Hepatocyte (in vitro differentiated cells): ENCODE results near the gene ABI3BP. TPM values are rescaled to one million over a fixed set of nuclear protein-coding genes. Genes with fewer than 3 reads are reported as not detected.

Experiments
- DNase-seq: peaks from one replicate; pipeline ENCODE4 v3.0.0-alpha.2; 2016; ENCODE audit warnings: low spot score
- H2AFZ ChIP-seq: fragments of 200-600 bp; sonication (generic); 2 replicates; pipeline ENCODE4 v1.6.0; 2016; ENCODE audit warnings: antibody characterized with exemption, mild to moderate bottlenecking
- H3K27ac ChIP-seq: fragments of 200-600 bp; sonication (generic); 2 replicates; pipeline ENCODE4 v1.5.1; 2016; ENCODE audit warnings: mild to moderate bottlenecking
- H3K27me3 ChIP-seq: fragments of 200-600 bp; sonication (generic); 2 replicates; pipeline ENCODE4 v1.6.1; 2016
- H3K36me3 ChIP-seq: fragments of 200-600 bp; sonication (generic); replicated peaks from 2 replicates; pipeline ENCODE4 v1.5.1; 2016; ENCODE audit warnings: low read depth; ENCODE audit not compliant: insufficient read depth
- H3K4me1 ChIP-seq: fragments of 200-600 bp; sonication (generic); 2 replicates; pipeline ENCODE4 v1.5.1; 2016; ENCODE audit warnings: mild to moderate bottlenecking, moderate library complexity; ENCODE audit not compliant: insufficient read depth
- H3K4me2 ChIP-seq: fragments of 200-600 bp; sonication (generic); 2 replicates; pipeline ENCODE4 v1.6.0; 2016
- H3K4me3 ChIP-seq: fragments of 200-600 bp; sonication (generic); 2 replicates; pipeline ENCODE4 v1.5.1; 2016; ENCODE audit warnings: mild to moderate bottlenecking
- H3K79me2 ChIP-seq: fragments of 200-600 bp; sonication (generic); 2 replicates; pipeline ENCODE4 v1.6.0; 2017; ENCODE audit warnings: mild to moderate bottlenecking
- H3K9me2 ChIP-seq: fragments of 200-600 bp; sonication (generic); replicated peaks from 2 replicates; pipeline ENCODE4 v1.6.0; 2017; ENCODE audit warnings: mild to moderate bottlenecking; ENCODE audit not compliant: insufficient read depth
- H3K9me3 ChIP-seq: fragments of 200-600 bp; sonication (generic); 2 replicates; pipeline ENCODE4 v1.5.1; 2016; ENCODE audit warnings: low read depth, mild to moderate bottlenecking
- H4K20me1 ChIP-seq: fragments of 200-600 bp; sonication (generic); 2 replicates; pipeline ENCODE4 v1.6.0; 2016; ENCODE audit warnings: mild to moderate bottlenecking; ENCODE audit not compliant: insufficient read depth, poor library complexity, severe bottlenecking
- EZH2 ChIP-seq: fragments of 200-600 bp; sonication (generic); IDR thresholded peaks from 2 replicates; pipeline ENCODE4 v1.6.1; 2016; ENCODE audit warnings: antibody characterized with exemption, mild to moderate bottlenecking, borderline replicate concordance
- EZH2phosphoT487 ChIP-seq: fragments of 200-600 bp; sonication (generic); IDR thresholded peaks from one replicate; pipeline ENCODE4 v1.6.1; 2018; ENCODE audit warnings: antibody characterized with exemption, mild to moderate bottlenecking, low read depth, moderate library complexity; ENCODE audit not compliant: unreplicated experiment, severe bottlenecking
- WGBS: methylation state at CpG from one replicate; pipeline ENCODE4 v1.1.6; 2016; ENCODE audit warnings: low lambda C conversion rate; ENCODE audit errors: missing lambda C conversion rate; 5-methylcytosine and 5-hydroxymethylcytosine counted together
- polyA plus RNA-seq: library from polyadenylated mRNA; unstranded; fragments of >200 nt; fragmentation: Nextera tagmentation; extraction: Ambion mirVana; gene quantifications from 2 replicates; pipeline ENCODE4 v1.2.1, GENCODE V29; 2016
- total RNA-seq: library from RNA; depleted of rRNA; stranded (reverse); fragments of >200 nt; gene quantifications from 2 replicates; pipeline ENCODE4 v1.2.3, GENCODE V29; 2014
- TF ChIP-seq, protein P1 (sequence below): fragments of 200-600 bp; sonication (generic); IDR thresholded peaks from 2 replicates; pipeline ENCODE4 v1.5.1; 2016; ENCODE audit warnings: antibody characterized with exemption, mild to moderate bottlenecking; ENCODE audit not compliant: poor library complexity

ABI3BP gene
- total and polyA plus RNA-seq, 2 experiments from 2014 or later = 10.4 to 18.6 TPM

DNA sequence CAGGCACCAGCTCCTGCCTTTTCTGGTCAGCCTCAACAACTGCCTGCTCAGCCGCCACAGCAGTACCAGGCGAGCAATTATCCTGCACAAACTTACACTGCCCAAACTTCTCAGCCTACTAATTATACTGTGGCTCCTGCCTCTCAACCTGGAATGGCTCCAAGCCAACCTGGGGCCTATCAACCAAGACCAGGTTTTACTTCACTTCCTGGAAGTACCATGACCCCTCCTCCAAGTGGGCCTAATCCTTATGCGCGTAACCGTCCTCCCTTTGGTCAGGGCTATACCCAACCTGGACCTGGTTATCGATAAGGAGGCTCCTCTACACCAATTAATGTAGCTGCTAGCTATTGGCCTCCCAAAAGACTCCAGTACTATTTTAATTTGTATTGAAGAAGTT, 245.0 kb downstream of the ABI3BP start:
- no peak for TF ChIP-seq EZH2
- TF ChIP-seq, protein P1, sequence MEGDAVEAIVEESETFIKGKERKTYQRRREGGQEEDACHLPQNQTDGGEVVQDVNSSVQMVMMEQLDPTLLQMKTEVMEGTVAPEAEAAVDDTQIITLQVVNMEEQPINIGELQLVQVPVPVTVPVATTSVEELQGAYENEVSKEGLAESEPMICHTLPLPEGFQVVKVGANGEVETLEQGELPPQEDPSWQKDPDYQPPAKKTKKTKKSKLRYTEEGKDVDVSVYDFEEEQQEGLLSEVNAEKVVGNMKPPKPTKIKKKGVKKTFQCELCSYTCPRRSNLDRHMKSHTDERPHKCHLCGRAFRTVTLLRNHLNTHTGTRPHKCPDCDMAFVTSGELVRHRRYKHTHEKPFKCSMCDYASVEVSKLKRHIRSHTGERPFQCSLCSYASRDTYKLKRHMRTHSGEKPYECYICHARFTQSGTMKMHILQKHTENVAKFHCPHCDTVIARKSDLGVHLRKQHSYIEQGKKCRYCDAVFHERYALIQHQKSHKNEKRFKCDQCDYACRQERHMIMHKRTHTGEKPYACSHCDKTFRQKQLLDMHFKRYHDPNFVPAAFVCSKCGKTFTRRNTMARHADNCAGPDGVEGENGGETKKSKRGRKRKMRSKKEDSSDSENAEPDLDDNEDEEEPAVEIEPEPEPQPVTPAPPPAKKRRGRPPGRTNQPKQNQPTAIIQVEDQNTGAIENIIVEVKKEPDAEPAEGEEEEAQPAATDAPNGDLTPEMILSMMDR = no peak
- no peak for TF ChIP-seq EZH2phosphoT487
- no peaks in the 10 kb centered on the region for H3K4me1 ChIP-seq
- no peak overlapping the region for H3K27ac ChIP-seq
- H4K20me1 ChIP-seq = no peaks in the 10 kb centered on the region
- H3K4me3 ChIP-seq = no peak overlapping the region
- no peaks in the 10 kb centered on the region for H3K9me2 ChIP-seq
- DNase-seq = no peak
- no peaks in the 10 kb centered on the region for H3K9me3 ChIP-seq
- no peak overlapping the region for H2AFZ ChIP-seq
- peaks cover 14% of the 10 kb centered on the region for H3K36me3 ChIP-seq
- no peaks in the 10 kb centered on the region for H3K27me3 ChIP-seq
- no peak overlapping the region for H3K4me2 ChIP-seq
- H3K79me2 ChIP-seq = peaks cover 9% of the 10 kb centered on the region
- 98% methylated on average over 6 of the region's 6 CpGs for WGBS

DNA sequence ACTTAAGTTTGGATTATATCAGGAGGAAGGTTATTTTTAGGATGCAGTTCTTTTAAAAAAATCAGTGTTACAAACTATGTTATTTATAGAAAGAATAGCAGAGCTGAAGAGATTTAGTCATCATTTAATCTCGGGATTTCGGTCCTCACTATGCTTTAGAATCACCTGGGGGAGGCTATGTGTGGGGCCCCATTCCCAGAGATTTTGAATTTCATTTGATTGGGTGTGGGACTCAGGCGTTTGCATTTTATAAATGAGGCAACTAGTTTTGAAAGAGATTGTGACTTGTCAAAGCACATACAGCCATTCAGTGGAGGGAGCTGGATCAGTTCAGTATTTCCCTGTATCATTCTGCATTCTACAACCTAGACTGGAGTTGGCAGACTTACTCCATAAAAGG, 247.1 kb downstream of the ABI3BP start:
- no peak overlapping the region for H3K27ac ChIP-seq
- WGBS = 86% methylated on average over 3 of the region's 3 CpGs
- peaks cover 14% of the 10 kb centered on the region for H3K36me3 ChIP-seq
- no peaks in the 10 kb centered on the region for H3K9me3 ChIP-seq
- no peaks in the 10 kb centered on the region for H3K27me3 ChIP-seq
- no peak for DNase-seq
- H3K79me2 ChIP-seq = peaks cover 18% of the 10 kb centered on the region
- no peak overlapping the region for H3K4me3 ChIP-seq
- no peaks in the 10 kb centered on the region for H4K20me1 ChIP-seq
- TF ChIP-seq EZH2 (no peak), EZH2phosphoT487 (no peak)
- TF ChIP-seq, protein P1 = no peak
- no peaks in the 10 kb centered on the region for H3K9me2 ChIP-seq
- H3K4me2 ChIP-seq = no peak overlapping the region
- no peaks in the 10 kb centered on the region for H3K4me1 ChIP-seq
- H2AFZ ChIP-seq = no peak overlapping the region

DNA sequence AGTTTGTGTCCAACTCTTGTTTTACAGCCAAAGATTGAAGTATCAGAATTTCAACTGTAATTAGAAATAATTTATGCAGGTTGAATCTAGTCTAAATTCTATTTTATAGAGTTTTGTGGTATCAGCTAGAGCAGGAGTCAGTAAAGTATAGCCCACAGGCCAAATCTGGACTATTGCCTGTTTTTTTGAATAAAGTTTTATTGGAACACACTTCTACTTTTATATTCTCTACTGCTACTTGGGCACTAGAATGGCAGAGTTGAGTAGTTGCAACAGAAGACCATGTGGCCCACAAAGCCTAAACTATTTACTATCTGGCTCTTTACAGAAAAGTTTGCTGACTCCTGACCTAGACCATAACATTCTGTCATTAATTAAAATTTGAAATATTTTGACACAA, 247.6 kb downstream of the ABI3BP start:
- Histone ChIP-seq H3K27ac (no peak overlapping the region), H3K4me3 (no peak overlapping the region), H3K9me3 (no peaks in the 10 kb centered on the region), H3K79me2 (peaks cover 19% of the 10 kb centered on the region), H3K36me3 (peaks cover 14% of the 10 kb centered on the region), H3K4me1 (no peaks in the 10 kb centered on the region), H3K27me3 (no peaks in the 10 kb centered on the region), H3K4me2 (no peak overlapping the region), H3K9me2 (no peaks in the 10 kb centered on the region), H4K20me1 (no peaks in the 10 kb centered on the region), H2AFZ (no peak overlapping the region)
- no peak for TF ChIP-seq EZH2
- TF ChIP-seq EZH2phosphoT487 = no peak
- TF ChIP-seq, protein P1 = no peak
- no peak for DNase-seq

DNA sequence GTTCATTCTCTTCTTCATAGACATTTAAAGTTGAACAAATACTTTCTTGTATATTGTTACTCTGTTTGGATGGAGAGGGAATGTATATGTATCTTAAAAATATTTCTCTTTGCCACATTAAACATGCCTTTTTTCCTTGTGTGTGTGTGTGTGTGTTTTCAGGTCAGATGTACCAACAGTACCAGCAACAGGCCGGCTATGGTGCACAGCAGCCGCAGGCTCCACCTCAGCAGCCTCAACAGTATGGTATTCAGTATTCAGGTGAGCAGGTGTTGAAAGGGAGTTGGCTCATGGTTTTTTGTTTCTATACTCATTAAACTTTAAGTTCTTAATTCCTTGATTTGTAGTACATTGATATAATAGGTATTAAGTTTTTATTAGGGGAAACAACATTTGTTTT, 248.6 kb downstream of the ABI3BP start:
- DNase-seq = no peak
- Histone ChIP-seq H2AFZ (no peak overlapping the region), H3K4me3 (no peak overlapping the region), H3K9me2 (no peaks in the 10 kb centered on the region), H3K79me2 (peaks cover 20% of the 10 kb centered on the region), H3K36me3 (peaks cover 20% of the 10 kb centered on the region), H3K27ac (no peak overlapping the region), H3K4me1 (no peaks in the 10 kb centered on the region), H3K27me3 (no peaks in the 10 kb centered on the region), H4K20me1 (peaks cover 8% of the 10 kb centered on the region), H3K4me2 (no peak overlapping the region), H3K9me3 (no peaks in the 10 kb centered on the region)
- WGBS = 96% methylated on average over 2 of the region's 2 CpGs
- no peak for TF ChIP-seq EZH2phosphoT487
- no peak for TF ChIP-seq EZH2
- TF ChIP-seq, protein P1 = no peak
